KMS-11 (cell line): Measurements from ENCODE around the gene SERPINB4.
"Not testable (repeated sequence)": the region's sequence is repeated elsewhere in the genome, so short reads cannot be mapped to it uniquely, and the experiment has no call there.

Experiments used
- H2AFZ ChIP-seq: fragments of 200-600 bp; sonication (generic); 2 replicates; pipeline ENCODE4 v1.6.1; 2016; ENCODE audit warnings: antibody characterized with exemption, mixed run types, low read depth
- H3K27ac ChIP-seq: fragments of 200-600 bp; sonication (generic); 2 replicates; pipeline ENCODE4 v1.6.1; 2016; ENCODE audit warnings: mild to moderate bottlenecking, mixed run types
- H3K27me3 ChIP-seq: fragments of 200-600 bp; sonication (generic); 2 replicates; pipeline ENCODE4 v1.6.1; 2017; ENCODE audit warnings: mild to moderate bottlenecking, low read depth, mixed run types, moderate library complexity; ENCODE audit not compliant: insufficient read depth
- H3K36me3 ChIP-seq: fragments of 200-600 bp; sonication (generic); 2 replicates; pipeline ENCODE4 v1.6.1; 2017; ENCODE audit warnings: mild to moderate bottlenecking, mixed run types; ENCODE audit not compliant: insufficient read depth
- H3K4me1 ChIP-seq: fragments of 200-600 bp; sonication (generic); 2 replicates; pipeline ENCODE4 v1.6.1; 2016; ENCODE audit warnings: mild to moderate bottlenecking, low read depth, mixed run types; ENCODE audit not compliant: poor library complexity, severe bottlenecking
- H3K4me2 ChIP-seq: fragments of 200-600 bp; sonication (generic); 2 replicates; pipeline ENCODE4 v1.7.0; 2016; ENCODE audit warnings: mild to moderate bottlenecking, mixed run types
- H3K4me3 ChIP-seq: fragments of 200-600 bp; sonication (generic); IDR thresholded peaks from 2 replicates; pipeline ENCODE4 v1.6.1; 2017; ENCODE audit warnings: low read depth, low read length, mixed read lengths; ENCODE audit not compliant: insufficient read depth
- H3K79me2 ChIP-seq: fragments of 200-600 bp; sonication (generic); 2 replicates; pipeline ENCODE4 v1.6.1; 2016; ENCODE audit warnings: low read depth, mixed run types; ENCODE audit not compliant: insufficient read depth
- H3K9ac ChIP-seq: fragments of 200-600 bp; sonication (generic); 2 replicates; pipeline ENCODE4 v1.6.1; 2016; ENCODE audit warnings: mild to moderate bottlenecking, mixed run types
- H4K20me1 ChIP-seq: fragments of 200-600 bp; sonication (generic); 2 replicates; pipeline ENCODE4 v1.6.1; 2016; ENCODE audit warnings: mild to moderate bottlenecking, mixed run types; ENCODE audit not compliant: insufficient read depth
- TF ChIP-seq, protein P1 (sequence below): fragments of 200-600 bp; sonication (generic); conservative IDR thresholded peaks from 2 replicates; pipeline ENCODE4 v1.6.1; 2017; ENCODE audit warnings: low read depth, mild to moderate bottlenecking, antibody characterized with exemption, low read length, moderate library complexity, mixed read lengths

Gene SERPINB4

DNA sequence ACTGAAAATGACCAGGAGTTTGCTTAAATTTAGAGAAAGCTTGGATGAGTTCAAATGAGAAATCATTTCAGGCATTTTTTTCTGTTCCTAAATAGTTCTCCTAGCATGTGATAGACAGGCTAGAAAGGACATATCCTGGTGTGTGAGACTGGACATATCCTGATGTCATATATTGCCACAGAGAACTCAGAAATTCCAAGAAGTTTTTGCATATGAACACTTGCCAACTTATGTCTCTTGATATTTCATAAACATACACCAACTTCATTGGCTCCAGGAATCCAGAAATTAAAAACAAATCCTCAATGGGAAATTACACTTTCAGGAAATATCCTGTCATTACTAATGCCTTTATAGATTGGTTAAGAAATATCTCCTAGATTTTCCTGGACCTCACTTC lies 2.9 kb upstream of the SERPINB4 start:
- H4K20me1 ChIP-seq = no peaks in the 10 kb centered on the region
- no peak overlapping the region for H3K4me3 ChIP-seq
- H3K4me2 ChIP-seq = no peak overlapping the region
- no peak overlapping the region for H3K27ac ChIP-seq
- H2AFZ ChIP-seq = no peak overlapping the region
- H3K9ac ChIP-seq = no peak overlapping the region
- no peaks in the 10 kb centered on the region for H3K79me2 ChIP-seq
- H3K36me3 ChIP-seq = no peaks in the 10 kb centered on the region
- H3K27me3 ChIP-seq = no peaks in the 10 kb centered on the region
- H3K4me1 ChIP-seq = no peaks in the 10 kb centered on the region
- TF ChIP-seq, protein P1, sequence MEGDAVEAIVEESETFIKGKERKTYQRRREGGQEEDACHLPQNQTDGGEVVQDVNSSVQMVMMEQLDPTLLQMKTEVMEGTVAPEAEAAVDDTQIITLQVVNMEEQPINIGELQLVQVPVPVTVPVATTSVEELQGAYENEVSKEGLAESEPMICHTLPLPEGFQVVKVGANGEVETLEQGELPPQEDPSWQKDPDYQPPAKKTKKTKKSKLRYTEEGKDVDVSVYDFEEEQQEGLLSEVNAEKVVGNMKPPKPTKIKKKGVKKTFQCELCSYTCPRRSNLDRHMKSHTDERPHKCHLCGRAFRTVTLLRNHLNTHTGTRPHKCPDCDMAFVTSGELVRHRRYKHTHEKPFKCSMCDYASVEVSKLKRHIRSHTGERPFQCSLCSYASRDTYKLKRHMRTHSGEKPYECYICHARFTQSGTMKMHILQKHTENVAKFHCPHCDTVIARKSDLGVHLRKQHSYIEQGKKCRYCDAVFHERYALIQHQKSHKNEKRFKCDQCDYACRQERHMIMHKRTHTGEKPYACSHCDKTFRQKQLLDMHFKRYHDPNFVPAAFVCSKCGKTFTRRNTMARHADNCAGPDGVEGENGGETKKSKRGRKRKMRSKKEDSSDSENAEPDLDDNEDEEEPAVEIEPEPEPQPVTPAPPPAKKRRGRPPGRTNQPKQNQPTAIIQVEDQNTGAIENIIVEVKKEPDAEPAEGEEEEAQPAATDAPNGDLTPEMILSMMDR = no peak

DNA sequence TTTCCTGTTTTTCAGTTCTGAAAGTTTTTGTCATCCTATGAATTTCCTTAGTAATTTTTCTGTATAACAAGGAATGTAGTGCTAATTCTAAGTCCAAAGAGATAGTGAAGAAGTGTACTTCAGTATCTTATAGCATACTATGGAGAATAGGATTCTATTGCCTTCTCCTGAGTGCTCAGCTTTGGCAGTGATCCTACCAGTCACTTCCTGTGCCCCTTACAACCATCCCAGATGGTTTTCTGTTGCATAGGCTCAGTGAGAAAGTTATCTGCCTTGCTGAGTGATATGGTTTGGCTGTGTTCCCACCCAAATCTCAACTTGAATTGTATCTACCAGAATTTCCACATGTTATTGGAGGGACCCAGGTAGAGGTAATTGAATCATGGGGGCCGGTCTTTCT lies 638 bp upstream of the SERPINB4 start:
- H3K4me3 ChIP-seq, H3K36me3 ChIP-seq, H3K79me2 ChIP-seq, H3K9ac ChIP-seq, H3K4me2 ChIP-seq, H3K27me3 ChIP-seq, H4K20me1 ChIP-seq, H2AFZ ChIP-seq, H3K27ac ChIP-seq, H3K4me1 ChIP-seq: not testable (repeated sequence)

DNA sequence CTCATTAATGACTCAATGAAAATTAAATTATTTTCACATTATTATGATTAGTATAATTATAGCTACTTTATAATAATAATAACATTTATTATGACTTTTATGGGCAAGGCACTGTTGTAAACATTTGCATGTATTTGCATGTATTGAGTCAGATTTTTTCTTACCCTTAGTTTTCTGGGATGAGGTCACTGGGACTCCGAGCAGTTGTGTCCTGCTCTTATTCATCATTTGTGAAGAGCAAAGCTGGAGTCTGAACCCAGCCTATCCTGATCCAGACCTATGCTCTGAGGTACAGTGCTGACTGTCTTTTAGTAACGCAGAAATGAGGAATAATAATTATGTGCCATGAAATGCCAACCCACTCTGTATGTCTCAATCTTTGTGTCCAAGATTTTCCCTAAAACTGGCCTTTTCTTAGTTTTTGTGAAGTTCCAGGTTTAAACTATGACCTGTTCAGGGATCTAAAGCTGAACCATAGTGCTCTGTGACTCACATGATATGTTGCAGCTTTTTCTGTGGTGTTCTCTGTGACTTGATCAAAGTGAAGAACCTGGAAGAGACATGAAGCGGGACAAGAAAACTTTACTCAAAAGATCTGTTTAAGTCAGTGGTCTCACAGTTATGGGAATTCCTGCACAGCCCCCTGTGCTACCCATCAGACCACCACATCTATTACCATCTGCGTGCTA lies 1.2 kb downstream of the SERPINB4 start:
- not testable (repeated sequence) for H3K27me3 ChIP-seq, H4K20me1 ChIP-seq, H3K36me3 ChIP-seq, H3K9ac ChIP-seq, H3K27ac ChIP-seq, H3K4me3 ChIP-seq, H3K79me2 ChIP-seq, H2AFZ ChIP-seq, H3K4me1 ChIP-seq, H3K4me2 ChIP-seq

DNA sequence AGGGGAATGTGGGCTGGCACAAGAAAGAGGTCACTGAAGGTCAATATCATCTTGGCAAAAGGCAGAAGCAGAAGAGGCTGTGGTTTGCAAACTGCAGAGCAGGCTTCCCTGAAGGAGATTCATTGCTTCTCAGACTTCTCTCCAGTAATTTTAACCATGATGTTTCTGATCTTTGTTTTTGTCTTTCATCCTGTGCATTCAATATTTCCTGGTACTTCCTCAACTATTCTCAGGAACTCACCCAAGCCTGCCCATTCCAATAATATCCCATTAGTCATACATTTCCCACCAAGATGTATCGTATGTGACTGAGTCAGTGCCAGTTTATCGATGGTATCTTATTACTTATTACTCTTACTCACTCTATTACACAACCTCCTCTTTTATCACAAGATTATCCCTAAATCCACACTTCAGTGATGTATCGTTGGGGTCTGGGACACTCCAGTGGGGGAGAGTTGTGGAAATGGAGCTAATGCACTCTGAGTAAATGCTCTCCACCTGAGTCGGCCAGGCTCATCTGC lies 2.8 kb downstream of the SERPINB4 start:
- not testable (repeated sequence) for H3K27me3 ChIP-seq, H3K79me2 ChIP-seq, H3K4me3 ChIP-seq, H3K27ac ChIP-seq, H4K20me1 ChIP-seq, H3K9ac ChIP-seq, H2AFZ ChIP-seq, H3K4me2 ChIP-seq, H3K36me3 ChIP-seq, H3K4me1 ChIP-seq

DNA sequence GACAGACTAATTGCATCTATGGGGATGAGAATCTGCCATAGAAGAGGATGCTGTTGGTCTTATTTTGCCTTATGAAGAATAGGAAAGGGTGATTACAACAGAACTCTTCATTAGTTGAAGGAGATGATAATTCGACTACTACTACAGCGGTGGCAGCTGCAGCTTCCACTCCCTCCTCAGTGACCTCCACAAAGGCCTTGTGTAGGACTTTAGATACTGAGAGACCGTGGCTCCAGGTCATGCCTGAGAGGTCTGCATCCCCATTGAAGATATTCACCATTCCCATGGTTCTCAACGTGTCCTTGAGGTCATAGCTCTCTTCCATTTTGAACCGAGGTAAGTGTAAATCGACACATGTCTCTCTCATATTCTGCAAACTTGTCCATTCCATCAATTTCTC lies 6.4 kb downstream of the SERPINB4 start:
- H3K36me3 ChIP-seq = no peaks in the 10 kb centered on the region
- H3K4me2 ChIP-seq = no peak overlapping the region
- no peak overlapping the region for H2AFZ ChIP-seq
- H3K9ac ChIP-seq = no peak overlapping the region
- H3K4me3 ChIP-seq = no peak overlapping the region
- H4K20me1 ChIP-seq = no peaks in the 10 kb centered on the region
- no peaks in the 10 kb centered on the region for H3K27me3 ChIP-seq
- no peak overlapping the region for H3K27ac ChIP-seq
- no peaks in the 10 kb centered on the region for H3K79me2 ChIP-seq
- TF ChIP-seq, protein P1 = no peak
- H3K4me1 ChIP-seq = no peaks in the 10 kb centered on the region

DNA sequence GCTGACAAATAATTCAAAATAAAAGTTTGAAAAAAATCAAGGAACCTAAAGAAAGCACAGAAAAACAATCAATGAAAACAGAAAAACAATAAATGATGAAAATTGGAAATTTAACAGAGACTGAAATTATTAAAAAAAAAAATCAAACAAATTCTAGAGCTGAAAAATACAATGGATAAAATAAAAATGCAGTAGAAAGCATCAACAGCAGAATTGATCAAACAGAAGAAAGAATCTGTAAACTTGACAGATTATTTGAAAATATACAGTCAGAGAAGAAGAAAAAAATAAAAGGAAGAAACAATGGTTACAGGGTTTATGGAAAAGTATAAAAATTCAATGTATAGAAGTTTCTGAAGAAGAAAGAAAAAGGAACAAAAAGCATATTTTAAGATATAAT lies 16.2 kb downstream of the SERPINB4 start:
- Histone ChIP-seq H3K4me1 (no peaks in the 10 kb centered on the region), H3K27ac (no peak overlapping the region), H3K4me2 (no peak overlapping the region), H4K20me1 (no peaks in the 10 kb centered on the region), H3K79me2 (no peaks in the 10 kb centered on the region), H2AFZ (no peak overlapping the region), H3K27me3 (no peaks in the 10 kb centered on the region), H3K9ac (no peak overlapping the region), H3K36me3 (no peaks in the 10 kb centered on the region), H3K4me3 (no peak overlapping the region)
- TF ChIP-seq, protein P1 = no peak
